NCI-H774 (cell line): ENCODE measurements around the gene CCT7.

Experiments
- DNase-seq: peaks from one replicate; lab custom pipeline; 2025; lab: John Stamatoyannopoulos, UW

The CCT7 gene

GRCh38 chr2:73268366-73268829, 34.3 kb downstream of the CCT7 start:
- DNase-seq: no peak

- peak; percentile 86 for DNase-seq
Observed at GRCh38 chr2:73268830-73269685, 35.0 kb downstream of the CCT7 start.

DNA sequence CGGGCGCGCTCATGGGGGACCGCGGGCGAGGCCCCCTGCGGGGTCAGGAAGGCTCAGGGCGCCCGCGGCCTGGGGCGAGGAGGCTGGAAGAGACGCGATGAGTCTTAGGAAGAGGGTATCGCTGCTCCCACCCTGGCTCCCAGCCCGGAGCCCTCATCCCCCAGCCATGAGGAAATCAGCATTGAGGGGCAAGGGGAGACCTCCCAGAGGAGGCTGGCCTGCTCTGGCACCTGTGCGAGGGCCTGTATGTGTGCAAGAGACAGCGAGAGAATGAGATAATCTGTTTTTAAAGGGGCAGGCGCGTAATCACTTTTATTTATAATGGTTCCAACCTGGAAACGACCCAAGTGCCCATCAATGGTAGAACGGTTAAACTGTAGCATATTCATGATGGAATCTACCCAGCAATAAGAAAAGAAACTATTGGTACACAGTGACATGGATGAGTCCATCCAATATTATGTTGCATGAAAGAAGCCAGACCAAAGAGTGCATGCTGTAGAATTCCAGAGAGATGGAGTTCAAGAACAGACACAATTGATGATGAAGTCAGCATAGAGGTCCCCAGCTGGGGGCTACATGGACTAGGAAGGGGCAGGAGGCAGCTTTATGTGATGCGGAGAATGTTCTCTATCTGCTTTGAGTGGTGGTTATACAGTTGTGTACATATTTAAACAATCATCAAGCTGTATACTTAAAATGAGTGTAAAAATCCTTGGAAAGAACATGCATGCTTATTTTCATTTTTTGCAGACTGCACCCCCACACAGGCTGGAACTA, 35.8 kb downstream of the CCT7 start:
- no peak for DNase-seq

DNA sequence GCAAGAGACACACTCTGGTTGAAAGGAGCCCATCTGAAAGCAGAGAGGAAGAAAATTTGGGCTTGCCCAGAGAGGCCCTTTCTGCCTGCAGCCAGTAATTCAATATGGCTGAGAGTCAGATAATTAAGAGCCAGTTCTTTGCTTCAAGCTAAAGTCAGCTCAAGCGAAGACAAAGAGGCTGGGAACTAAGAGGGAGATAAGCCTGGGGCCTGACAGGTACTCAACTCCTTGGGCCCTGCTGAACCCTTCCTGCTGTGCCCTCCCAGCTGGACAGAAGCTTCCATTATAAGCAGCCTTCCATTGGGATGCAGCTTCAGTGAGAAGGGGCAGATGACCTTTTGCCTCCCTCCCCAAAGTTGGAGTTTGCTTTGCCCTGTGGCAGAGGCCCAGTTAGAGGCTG, 38.2 kb downstream of the CCT7 start:
- DNase-seq: no peak

DNA sequence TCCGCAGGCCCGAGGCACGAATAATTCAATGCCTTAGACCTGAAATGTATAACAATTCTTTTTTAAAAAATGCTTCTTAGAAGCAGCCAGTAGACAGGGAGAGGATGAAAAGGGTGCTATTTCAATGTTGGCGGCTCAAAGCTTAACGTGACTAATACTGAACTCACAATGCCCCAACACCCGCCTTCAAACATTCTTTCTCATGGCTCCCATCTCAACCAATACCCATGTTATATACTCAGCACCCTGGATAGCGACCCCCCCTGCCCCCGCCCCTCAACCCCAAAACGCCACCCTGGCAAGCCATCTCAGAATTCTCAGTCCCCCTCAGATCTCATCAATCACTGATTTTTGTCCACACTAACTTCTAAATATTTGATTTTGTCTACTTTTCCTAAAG, 45.7 kb downstream of the CCT7 start:
- no peak for DNase-seq

GRCh38 chr2:73281244-73281643, 47.1 kb downstream of the CCT7 start:
- no peak for DNase-seq

- no peak for DNase-seq
Observed at GRCh38 chr2:73282924-73283544, 48.9 kb downstream of the CCT7 start.

GRCh38 chr2:73283545-73284295, 49.6 kb downstream of the CCT7 start:
- DNase-seq: no peak

- DNase-seq: peak; percentile 33
Observed at GRCh38 chr2:73284296-73285158, 50.4 kb downstream of the CCT7 start, which contains the start of gene FBXO41. Gene FBXO41, minus strand, starts transcription at chr2:73284478. Its CDS starts 14,848 bp downstream, at chr2:73269630.

- DNase-seq: no peak
Observed at GRCh38 chr2:73285159-73285739, 51.1 kb downstream of the CCT7 start.

DNA sequence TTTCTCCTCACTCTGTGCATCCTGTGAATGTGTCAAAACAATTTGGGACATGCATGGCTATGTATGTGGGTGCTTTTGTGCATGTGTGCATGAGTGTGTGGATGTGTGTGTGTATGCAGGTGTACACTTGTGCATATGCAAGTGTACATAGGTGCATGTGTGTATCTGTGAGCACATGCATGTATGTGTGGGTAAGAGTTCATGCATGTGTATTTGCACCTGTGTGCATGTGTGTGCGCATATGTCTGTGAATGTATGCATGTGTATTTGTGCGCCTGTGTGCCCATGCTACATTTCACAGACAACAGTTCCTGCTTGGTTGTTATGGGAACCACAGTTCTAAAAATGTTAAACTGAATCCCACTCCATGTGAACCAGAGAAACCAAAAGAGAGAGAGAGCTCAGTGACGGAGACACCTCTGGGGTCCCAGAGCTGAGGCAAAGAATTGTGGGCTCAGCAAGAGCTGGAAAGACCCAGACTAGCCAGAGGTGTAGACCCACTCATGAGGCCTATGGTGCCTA, 52.1 kb downstream of the CCT7 start:
- DNase-seq: no peak

- no peak for DNase-seq
Observed at GRCh38 chr2:73289304-73289703, 55.2 kb downstream of the CCT7 start.

- DNase-seq: peak; percentile 59
Observed at GRCh38 chr2:73290049-73290839, 56.1 kb downstream of the CCT7 start.

DNA sequence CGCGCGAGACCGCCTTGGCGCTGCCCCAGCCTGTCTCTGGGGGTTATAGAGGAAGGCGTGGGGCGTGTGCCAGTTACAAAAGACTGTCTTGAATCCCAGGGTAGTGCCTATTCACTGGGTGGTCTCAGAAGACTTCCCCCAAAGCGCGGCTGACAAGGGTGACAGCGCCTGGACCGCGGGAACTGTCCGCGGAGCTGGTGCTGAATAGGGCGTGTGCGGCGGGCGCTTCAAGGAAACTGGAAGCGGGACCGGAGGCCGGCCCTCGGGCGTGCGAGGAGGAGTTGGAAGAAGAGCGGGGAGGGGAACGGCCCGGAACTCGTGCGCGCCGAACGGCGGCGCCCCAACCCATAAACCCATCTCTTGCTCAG, 57.0 kb downstream of the CCT7 start:
- DNase-seq: no peak

GRCh38 chr2:73291461-73292315, 57.6 kb downstream of the CCT7 start:
- DNase-seq: no peak

DNA sequence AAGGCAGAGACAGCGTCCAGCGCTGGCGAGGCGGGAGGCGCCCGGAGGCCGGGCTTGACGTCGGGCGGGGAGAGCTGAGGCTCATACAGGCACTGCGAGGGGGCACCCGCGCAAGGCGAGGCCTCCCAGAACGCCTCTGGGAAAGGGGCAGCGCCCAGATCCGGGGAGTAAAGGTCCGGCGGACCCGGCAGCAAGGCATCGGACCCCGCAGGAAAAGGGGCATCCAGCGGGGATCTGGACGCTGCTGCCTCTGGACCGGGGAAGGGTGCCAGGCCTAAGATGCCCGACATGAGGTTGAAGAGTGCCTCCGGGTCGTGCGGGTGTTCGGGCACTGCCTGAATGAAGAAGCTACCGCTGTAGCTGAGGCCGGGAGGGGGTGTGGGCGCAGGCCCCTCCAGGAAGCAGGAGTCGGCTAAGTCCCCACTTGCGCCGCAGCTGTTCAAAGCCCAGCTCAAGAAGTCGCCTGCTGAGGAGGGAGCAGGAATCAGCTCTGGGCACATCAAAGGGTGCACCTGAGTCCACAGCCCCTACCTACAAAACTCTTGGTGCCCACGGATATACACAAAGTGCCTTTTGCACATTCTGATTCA, 58.3 kb downstream of the CCT7 start:
- no peak for DNase-seq

- DNase-seq: no peak
Observed at GRCh38 chr2:73292906-73293533, 58.9 kb downstream of the CCT7 start.
